PC-3 (cell line): Measurements from ENCODE around the gene CACNA1C. TPM values are rescaled to one million over a fixed set of nuclear protein-coding genes. Genes with fewer than 3 reads are reported as not detected.

ENCODE experiments used
- ATAC-seq: fragments of 200-7000 bp; cut with Tn5 transposase; 2 replicates; pipeline ENCODE4 v1.9.1; 2020; ENCODE audit warnings: mild to moderate bottlenecking, moderate library complexity
- BruUV-seq: library from RNA; stranded (reverse); fragments of 400-500 nt; replicated peaks from 2 replicates; lab custom pipeline; 2021; lab: Mats Ljungman, UMichigan
- CTCF ChIA-PET: fragments of 300-600 bp; sonication (Branson Sonifier 250); formaldehyde crosslinking; loops from one replicate; lab custom pipeline; 2022; ENCODE audit warnings: antibody characterized with exemption; lab: Charles Lee
- POLR2A ChIA-PET: fragments of 300-600 bp; sonication (Branson Sonifier 250); formaldehyde crosslinking; loops from one replicate; lab custom pipeline; 2022; ENCODE audit warnings: antibody characterized with exemption; ENCODE audit not compliant: unreplicated experiment; lab: Charles Lee
- DNase-seq: peaks from one replicate; pipeline ENCODE4 v3.0.0-alpha.2; 2015
- H2AFZ ChIP-seq: fragments of 300-600 bp; sonication (generic); 2 replicates; pipeline ENCODE4 v1.6.0; 2016; ENCODE audit warnings: antibody characterized with exemption, low read length
- H3F3A ChIP-seq: fragments of 300-600 bp; sonication (generic); one replicate; pipeline ENCODE4 v1.6.0; 2017; ENCODE audit warnings: antibody characterized with exemption, low read length, control low read depth, mild to moderate bottlenecking; ENCODE audit not compliant: unreplicated experiment
- H3K27ac ChIP-seq: fragments of 300-600 bp; sonication (generic); 2 replicates; pipeline ENCODE4 v1.5.1; 2016; ENCODE audit warnings: mild to moderate bottlenecking, low read length
- H3K27me3 ChIP-seq: fragments of 300-600 bp; sonication (generic); 2 replicates; pipeline ENCODE4 v1.6.1; 2016; ENCODE audit warnings: low read length, mixed read lengths
- H3K36me3 ChIP-seq: fragments of 300-600 bp; sonication (generic); 2 replicates; pipeline ENCODE4 v1.6.1; 2016; ENCODE audit warnings: low read depth, mixed run types, low read length, mixed read lengths
- H3K4me1 ChIP-seq: fragments of 300-600 bp; sonication (generic); 2 replicates; pipeline ENCODE4 v1.5.1; 2016; ENCODE audit warnings: low read length; ENCODE audit not compliant: insufficient read depth
- H3K4me2 ChIP-seq: fragments of 300-600 bp; sonication (generic); 2 replicates; pipeline ENCODE4 v1.6.0; 2016; ENCODE audit warnings: low read length
- H3K4me3 ChIP-seq: fragments of 300-600 bp; sonication (generic); 2 replicates; pipeline ENCODE4 v1.5.1; 2016; ENCODE audit warnings: mild to moderate bottlenecking, low read length, mixed read lengths
- H3K79me2 ChIP-seq: fragments of 300-600 bp; sonication (generic); 2 replicates; pipeline ENCODE4 v1.6.1; 2017; ENCODE audit warnings: low read length, mixed read lengths
- H3K9ac ChIP-seq: fragments of 300-600 bp; sonication (generic); 2 replicates; pipeline ENCODE4 v1.6.0; 2016; ENCODE audit warnings: mild to moderate bottlenecking, low read length
- H3K9me2 ChIP-seq: fragments of 300-600 bp; sonication (generic); replicated peaks from 2 replicates; pipeline ENCODE4 v1.6.1; 2016; ENCODE audit warnings: mixed run types, low read length, mixed read lengths
- H3K9me3 ChIP-seq: fragments of 300-600 bp; sonication (generic); 2 replicates; pipeline ENCODE4 v1.6.1; 2016; ENCODE audit warnings: low read length, mixed read lengths
- H4K20me1 ChIP-seq: fragments of 300-600 bp; sonication (generic); 2 replicates; pipeline ENCODE4 v1.6.1; 2016; ENCODE audit warnings: low read length, mixed read lengths
- CTCF ChIP-seq: fragments of 300-600 bp; sonication (generic); conservative IDR thresholded peaks from 2 replicates; pipeline ENCODE4 v1.5.1; 2017; ENCODE audit warnings: antibody characterized with exemption, low read depth, mild to moderate bottlenecking, low read length
- EZH2 ChIP-seq: fragments of 300-600 bp; sonication (generic); IDR thresholded peaks from one replicate; pipeline ENCODE4 v1.6.1; 2017; ENCODE audit warnings: antibody characterized with exemption, mild to moderate bottlenecking, low read length; ENCODE audit not compliant: unreplicated experiment
- EZH2phosphoT487 ChIP-seq: fragments of 300-600 bp; sonication (generic); IDR thresholded peaks from 2 replicates; pipeline ENCODE4 v1.6.1; 2018; ENCODE audit warnings: mild to moderate bottlenecking, antibody characterized with exemption, low read length, borderline replicate concordance
- intact Hi-C: fragments of 100-400 bp; cut with micrococcal nuclease; formaldehyde crosslinking; loops from 2 replicates; pipeline ENCODE4 v1.9.0; 2023
- total RNA-seq: library from RNA; depleted of rRNA; stranded (reverse); fragments of >200 nt; gene quantifications from 2 replicates; pipeline ENCODE4 v1.2.3, GENCODE V29; 2014

The CACNA1C gene
- total RNA-seq, 1 experiment from 2014 or later, result not detected

- TF ChIP-seq EZH2 (no peak), CTCF (no peak), EZH2phosphoT487 (no peak)
- intact Hi-C loops, result no loop called here
- no peaks in the 10 kb centered on the region for H3F3A ChIP-seq
- H2AFZ ChIP-seq, result no peak overlapping the region
- no peaks in the 10 kb centered on the region for H3K79me2 ChIP-seq
- no peaks in the 10 kb centered on the region for H3K9me2 ChIP-seq
- ATAC-seq (no peak), DNase-seq (no peak)
- H3K9ac ChIP-seq, result no peak overlapping the region
- no peak overlapping the region for H3K4me2 ChIP-seq
- H3K27ac ChIP-seq, result no peak overlapping the region
- no TSS peak for BruUV-seq
- peaks cover 57% of the 10 kb centered on the region for H3K27me3 ChIP-seq
- no peaks in the 10 kb centered on the region for H3K9me3 ChIP-seq
- no peak overlapping the region for H3K4me3 ChIP-seq
- no peaks in the 10 kb centered on the region for H4K20me1 ChIP-seq
- ChIA-PET POLR2A (no interaction called here), CTCF (no interaction called here)
- H3K4me1 ChIP-seq, result peaks cover 4% of the 10 kb centered on the region
- no peaks in the 10 kb centered on the region for H3K36me3 ChIP-seq
Measured at GRCh38 chr12:2049604-2050540, 2.9 kb upstream of the CACNA1C start.

DNA sequence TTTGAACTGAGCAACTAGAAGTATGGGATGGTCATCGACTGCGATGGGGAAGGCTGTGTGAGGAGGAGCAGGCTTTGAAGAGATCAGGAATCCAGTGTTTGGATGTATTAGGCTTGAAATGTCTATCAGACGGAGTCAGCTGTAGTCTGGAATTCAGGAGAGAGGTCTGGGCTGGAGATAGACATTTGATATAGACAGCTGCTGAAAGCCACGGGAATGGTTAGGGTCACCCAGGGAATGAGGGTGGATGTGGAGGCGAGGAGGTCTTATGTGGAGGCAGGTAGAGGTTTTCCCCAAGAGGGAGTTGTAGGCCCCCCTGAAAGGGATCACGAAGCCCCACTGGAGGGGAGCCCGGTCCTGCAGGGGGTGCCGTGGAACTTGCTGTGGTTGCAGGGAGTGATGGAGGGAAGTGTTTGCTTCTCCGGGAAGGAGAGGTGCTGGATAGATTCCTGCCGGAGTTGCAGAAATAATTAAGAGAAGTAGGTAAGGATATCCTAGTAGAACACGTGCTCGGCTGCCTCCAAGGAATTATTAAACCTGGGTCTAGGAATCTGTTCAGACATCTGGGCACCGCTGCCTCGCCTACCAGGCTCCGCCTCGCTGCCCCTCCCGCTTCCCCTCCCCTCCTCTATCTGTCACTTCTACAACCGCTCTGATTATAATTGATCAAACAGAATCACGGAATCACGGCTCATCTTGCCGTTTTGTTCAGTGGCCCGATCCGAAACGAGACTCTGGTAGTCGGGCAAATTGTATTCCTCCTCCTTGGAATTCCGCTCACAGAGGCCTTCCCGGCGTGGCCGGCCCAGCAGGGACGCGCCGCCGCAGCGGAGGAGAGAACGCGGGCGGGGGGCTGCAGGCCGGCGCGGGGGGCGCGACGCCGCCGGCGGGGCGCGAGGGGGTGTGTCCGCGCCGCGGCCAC is 826 bp upstream of the CACNA1C start:
- no peak overlapping the region for H3K4me2 ChIP-seq
- TF ChIP-seq CTCF (no peak), EZH2 (peak; percentile 61)
- intact Hi-C loops, result no loop called here
- H4K20me1 ChIP-seq, result no peaks in the 10 kb centered on the region
- H3F3A ChIP-seq, result no peaks in the 10 kb centered on the region
- ATAC-seq (no peak), DNase-seq (no peak)
- H3K27me3 ChIP-seq, result peaks cover 66% of the 10 kb centered on the region
- no peaks in the 10 kb centered on the region for H3K36me3 ChIP-seq
- no peak overlapping the region for H3K4me3 ChIP-seq
- ChIA-PET POLR2A (no interaction called here), CTCF (no interaction called here)
- H3K4me1 ChIP-seq, result peaks cover 4% of the 10 kb centered on the region
- H3K27ac ChIP-seq, result no peak overlapping the region
- H3K79me2 ChIP-seq, result no peaks in the 10 kb centered on the region
- H3K9me2 ChIP-seq, result no peaks in the 10 kb centered on the region
- H3K9me3 ChIP-seq, result no peaks in the 10 kb centered on the region
- BruUV-seq, result no TSS peak
- no peak overlapping the region for H2AFZ ChIP-seq
- no peak overlapping the region for H3K9ac ChIP-seq
